ENCODE results near the gene TLE6.

DNA sequence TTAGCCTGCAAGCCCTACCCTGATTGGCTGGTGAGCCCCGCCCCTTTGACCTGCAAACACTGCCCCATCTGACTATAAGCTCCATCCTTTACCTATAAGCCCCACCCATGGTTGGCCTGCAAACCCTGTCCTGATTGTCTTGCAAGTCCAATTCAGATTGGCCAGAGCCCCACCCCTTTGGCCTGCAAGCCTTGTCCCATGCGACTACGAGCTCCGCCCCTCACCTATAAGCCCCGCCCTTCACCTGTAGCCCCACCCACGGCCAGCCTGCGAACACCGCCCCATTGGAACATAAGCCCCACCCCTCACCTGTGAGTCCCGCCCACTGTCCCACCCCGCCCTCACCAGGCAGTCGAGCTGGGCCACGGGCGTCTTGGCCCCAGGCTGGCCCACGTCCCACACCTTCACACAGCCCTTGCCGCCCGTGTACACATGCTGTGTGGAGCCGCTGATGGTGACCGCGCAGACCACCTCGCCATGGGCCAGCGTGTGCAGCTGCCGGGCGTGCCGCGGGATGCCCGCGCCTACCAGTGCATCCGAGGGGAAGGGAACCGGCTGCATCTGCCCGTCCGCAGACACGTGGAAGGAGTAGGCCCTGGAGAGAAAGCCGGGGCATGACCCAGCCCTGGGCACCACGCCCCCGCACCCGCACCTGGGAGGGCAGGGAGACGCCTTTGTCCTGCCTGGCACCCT, 28.9 kb downstream of the TLE6 start:
- no peak for TF ChIP-seq CTCF (IDR thresholded peaks at IDR 0.05; ENCODE audit: control extremely low read depth in 1 of 3, insufficient read depth in 1 of 3, low read depth in 1 of 3, low read length in 3 of 3)
- no peak for TF ChIP-seq POLR2AphosphoS5 (IDR thresholded peaks at IDR 0.05; ENCODE audit: low read depth, low read length)
- TF ChIP-seq CBX8 (IDR thresholded peaks at IDR 0.05; ENCODE audit: borderline replicate concordance, low read depth, low read length) = no peak
- no peak for TF ChIP-seq YY1 (IDR thresholded peaks at IDR 0.05; ENCODE audit: low read depth, low read length)
- no peak for TF ChIP-seq EZH2 (IDR thresholded peaks at IDR 0.05; ENCODE audit: low read depth, low read length, severe bottlenecking)
- no peak for TF ChIP-seq MAFK (IDR thresholded peaks at IDR 0.05; ENCODE audit: low read depth, low read length)
- TF ChIP-seq BRCA1 (IDR thresholded peaks at IDR 0.05; ENCODE audit: low read depth, low read length) = no peak
- TF ChIP-seq FOSL1 (IDR thresholded peaks at IDR 0.05; ENCODE audit: insufficient read depth, low read depth, low read length) = no peak
- no peak for TF ChIP-seq TEAD4 (IDR thresholded peaks at IDR 0.05; ENCODE audit: low read depth, low read length)
- TF ChIP-seq CHD2 (IDR thresholded peaks at IDR 0.05; ENCODE audit: low read length) = no peak
- TF ChIP-seq HDAC2 (IDR thresholded peaks at IDR 0.05; ENCODE audit: borderline replicate concordance in 1 of 2, low read depth in 2 of 2, low read length in 2 of 2) = no peak
- no peak for TF ChIP-seq EP300 (IDR thresholded peaks at IDR 0.05; ENCODE audit: borderline replicate concordance in 1 of 2, low read depth in 2 of 2, low read length in 2 of 2)
- TF ChIP-seq, protein P1, sequence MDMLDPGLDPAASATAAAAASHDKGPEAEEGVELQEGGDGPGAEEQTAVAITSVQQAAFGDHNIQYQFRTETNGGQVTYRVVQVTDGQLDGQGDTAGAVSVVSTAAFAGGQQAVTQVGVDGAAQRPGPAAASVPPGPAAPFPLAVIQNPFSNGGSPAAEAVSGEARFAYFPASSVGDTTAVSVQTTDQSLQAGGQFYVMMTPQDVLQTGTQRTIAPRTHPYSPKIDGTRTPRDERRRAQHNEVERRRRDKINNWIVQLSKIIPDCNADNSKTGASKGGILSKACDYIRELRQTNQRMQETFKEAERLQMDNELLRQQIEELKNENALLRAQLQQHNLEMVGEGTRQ (IDR thresholded peaks at IDR 0.05; ENCODE audit: low read length) = peak; percentile 17; the same call in 1 of the 2 replicates
